HG02759 (cell line): ENCODE data around the gene NSMF.
"Not testable (repeated sequence)": the region's sequence is repeated elsewhere in the genome, so short reads cannot be mapped to it uniquely, and the experiment has no call there.

Source experiments
- ATAC-seq: cut with Tn5 transposase; IDR thresholded peaks from one replicate; pipeline ENCODE4 v1.9.1; 2021; ENCODE audit warnings: mild to moderate bottlenecking, moderate library complexity; ENCODE audit not compliant: unreplicated experiment

The NSMF gene

GRCh38 chr9:137459601-137460362 lies 648 bp upstream of the NSMF start:
- no peak for ATAC-seq

GRCh38 chr9:137458194-137459151 lies 661 bp downstream of the NSMF start:
- peak; percentile 22 for ATAC-seq

DNA sequence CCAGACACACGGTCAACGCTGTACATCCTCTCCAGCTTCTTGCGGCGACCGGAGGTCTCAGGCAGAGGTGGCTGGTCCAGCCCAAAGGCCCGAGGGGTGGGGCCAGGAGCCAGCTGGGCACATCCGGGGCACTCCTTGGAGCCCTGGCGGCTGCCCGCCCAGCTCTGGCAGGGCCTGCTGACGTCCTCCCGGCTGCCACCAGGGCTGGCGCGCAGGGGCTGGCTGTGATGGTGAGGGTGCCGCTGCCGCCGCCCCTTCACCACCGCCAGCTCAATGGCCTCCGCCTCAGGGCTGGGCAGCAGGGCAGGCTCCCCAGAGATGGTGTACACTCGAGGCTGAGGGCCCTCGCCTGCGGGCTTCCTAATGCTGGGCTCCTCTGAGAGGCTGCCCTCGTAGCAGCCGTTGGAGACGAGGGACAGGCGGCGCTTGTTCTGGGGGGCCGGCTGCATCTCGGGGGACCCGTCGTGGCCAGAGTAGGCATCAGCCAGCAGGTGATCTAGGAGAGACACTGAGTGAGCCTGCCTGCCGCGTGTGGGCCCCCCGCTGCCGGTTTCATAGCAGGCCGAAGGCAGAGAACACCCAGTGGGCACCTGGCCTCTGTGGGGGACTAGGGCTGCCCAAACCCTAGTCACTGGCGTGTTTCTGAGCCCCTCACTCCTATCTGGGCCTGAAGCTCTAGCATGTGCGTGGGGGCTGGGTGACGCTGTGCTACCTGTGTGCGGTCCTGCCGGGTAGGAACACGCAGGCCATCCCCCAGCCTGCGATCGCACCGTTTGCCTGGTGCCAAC lies 1.5 kb downstream of the NSMF start:
- ATAC-seq = no peak

GRCh38 chr9:137456864-137457405 lies 2.2 kb downstream of the NSMF start:
- ATAC-seq = no peak

DNA sequence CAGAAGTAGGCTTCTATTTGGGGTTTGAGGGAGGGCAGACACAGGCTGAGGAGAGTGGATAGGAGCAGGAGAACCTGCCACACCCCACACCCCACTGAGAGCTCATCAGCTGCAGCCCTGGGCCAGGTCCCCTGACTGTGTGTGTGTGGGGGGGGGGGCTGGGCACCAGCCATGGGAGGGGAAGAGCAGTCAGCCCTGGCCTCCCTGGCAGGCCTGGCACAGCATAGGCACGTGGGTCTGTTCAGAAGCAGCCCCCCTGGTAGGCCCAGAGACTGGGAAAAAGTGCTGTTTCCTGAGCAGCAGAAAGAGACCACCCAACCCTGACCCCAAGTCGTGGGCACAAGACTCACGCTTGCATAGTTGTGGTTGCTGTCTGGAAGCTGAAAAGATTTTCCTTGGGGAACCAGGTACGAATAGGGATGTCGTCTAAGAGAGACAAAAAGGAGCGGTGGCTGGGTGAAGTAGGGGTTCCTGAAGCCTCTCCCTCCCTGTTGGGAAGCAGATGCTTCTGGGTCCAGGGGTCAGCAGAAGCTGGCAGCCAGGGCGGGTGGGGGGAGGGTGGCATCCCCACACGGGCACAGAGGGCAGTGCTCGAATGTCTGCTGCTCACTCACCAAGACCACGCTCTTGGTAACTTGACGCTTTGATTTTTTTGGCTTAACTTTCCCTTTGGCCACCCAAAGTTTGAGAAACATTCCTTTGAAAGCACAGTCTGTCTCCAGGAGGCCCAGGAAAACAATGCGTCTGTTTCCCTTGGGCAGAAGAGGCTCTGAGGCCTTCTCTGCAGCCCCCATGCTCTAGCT lies 2.9 kb downstream of the NSMF start:
- no peak for ATAC-seq

DNA sequence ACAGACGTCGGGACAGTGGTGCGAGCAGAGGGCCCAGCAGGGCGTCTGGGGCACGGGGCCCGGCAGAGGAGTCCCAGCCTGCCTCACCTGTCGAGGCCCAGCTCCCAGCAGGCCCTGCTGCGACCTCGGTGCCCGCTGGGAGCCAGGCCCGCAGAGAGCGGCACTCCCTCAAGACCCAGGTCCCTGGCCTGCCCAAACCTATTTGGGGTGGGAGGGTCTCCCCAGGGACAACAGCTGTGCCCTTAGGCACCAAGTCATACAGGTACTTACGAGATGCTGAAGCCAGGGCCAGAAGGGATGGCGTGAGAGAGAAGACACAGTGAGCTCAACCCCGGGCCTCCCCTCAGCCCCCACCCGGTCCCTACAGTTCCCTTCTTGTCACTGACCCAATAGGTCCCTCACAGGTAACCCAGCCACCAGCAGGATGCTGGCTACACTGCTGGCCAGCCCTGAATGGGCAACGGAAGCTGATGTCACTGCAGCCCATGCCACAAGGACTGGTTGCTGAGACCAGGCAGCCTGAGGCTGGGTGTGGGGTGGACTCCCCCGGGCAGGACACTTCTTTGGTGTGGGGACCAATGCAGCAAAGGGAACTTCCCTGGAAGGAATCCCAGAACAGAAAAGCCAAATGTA lies 3.7 kb downstream of the NSMF start:
- no peak for ATAC-seq

DNA sequence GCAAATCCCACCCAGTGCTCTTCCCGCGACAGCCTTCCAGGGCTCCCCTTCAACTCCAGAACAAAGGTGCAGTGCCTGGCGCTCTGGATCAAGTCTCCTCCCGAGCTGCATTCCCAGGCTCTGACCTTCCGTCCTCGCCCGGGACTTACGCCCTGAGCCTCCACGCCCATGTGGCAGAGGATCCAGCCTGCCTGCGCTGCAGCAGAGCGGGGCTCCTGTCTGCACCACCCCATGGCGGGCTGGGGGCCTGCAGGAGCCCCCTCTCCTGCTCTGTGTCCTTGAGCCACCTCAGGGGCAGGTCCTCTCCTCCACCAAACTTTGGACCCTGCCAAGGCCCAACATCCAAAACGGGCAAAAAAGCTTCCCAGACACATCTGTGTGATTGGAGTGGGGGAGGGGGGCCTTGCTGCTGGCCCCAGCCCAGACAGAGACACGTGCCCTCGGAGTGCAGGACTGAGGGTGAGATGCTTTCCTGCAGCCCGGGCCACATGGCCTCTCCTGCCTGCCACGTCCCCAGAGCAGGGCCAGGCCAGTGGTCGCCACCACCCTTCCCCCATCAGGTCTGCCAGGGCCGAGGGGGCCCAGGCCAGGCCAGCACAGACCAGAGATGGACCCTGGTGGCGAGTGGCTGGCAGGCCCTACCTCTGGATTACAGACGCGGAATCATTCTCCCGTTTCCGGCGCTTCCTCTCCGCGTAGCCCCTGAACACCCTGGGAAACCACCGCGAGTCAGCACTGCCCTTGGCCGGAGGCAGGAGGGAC lies 4.4 kb downstream of the NSMF start:
- ATAC-seq = no peak

- peak; percentile 21 for ATAC-seq
These were observed 5.0 kb downstream of the NSMF start for GRCh38 chr9:137454145-137454596.

GRCh38 chr9:137453643-137454081 lies 5.5 kb downstream of the NSMF start:
- ATAC-seq = peak; percentile 59

DNA sequence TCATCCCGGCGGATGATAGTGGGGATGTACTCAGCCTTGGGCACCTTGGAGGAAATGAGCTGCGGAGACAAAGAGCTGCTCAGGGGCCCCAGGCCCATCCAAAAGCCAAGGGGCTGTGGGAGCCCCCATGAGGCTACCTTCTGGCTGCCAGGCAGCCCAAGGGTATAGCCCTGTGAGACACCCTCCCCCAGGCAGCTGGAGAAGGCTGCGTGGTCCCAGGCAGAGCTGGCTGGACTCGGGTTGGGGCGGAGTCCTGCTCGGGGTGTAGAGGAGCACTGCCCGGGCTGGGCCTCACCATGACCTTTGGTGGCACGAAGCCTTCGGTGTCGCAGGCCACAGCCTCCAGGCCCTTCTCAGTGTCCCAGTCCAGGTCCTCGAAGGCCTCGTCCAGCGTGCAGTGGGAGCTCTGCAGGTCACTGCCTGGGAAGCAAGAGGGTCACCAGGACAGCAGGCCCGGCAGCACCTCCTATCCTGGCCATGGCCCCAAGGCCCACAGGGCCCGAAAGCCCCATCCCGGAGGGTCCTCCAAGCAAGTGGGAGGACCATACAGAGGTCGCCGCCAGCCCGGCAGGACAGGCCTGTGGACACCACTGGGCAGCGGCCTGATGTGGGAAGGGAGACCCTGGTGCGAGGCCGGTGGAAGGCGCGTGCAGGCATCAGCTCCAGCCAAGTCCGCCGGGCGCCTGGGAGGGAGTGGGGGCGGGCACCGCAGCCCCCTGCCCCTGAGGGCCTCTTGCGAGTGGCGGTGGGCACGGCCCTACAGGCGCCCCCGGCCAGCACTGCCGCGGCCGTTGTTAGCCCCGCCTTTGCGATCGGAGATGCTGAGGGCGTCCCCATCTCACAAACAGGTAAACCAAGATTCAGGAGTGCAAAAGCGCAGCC lies 6.1 kb downstream of the NSMF start:
- no peak for ATAC-seq

DNA sequence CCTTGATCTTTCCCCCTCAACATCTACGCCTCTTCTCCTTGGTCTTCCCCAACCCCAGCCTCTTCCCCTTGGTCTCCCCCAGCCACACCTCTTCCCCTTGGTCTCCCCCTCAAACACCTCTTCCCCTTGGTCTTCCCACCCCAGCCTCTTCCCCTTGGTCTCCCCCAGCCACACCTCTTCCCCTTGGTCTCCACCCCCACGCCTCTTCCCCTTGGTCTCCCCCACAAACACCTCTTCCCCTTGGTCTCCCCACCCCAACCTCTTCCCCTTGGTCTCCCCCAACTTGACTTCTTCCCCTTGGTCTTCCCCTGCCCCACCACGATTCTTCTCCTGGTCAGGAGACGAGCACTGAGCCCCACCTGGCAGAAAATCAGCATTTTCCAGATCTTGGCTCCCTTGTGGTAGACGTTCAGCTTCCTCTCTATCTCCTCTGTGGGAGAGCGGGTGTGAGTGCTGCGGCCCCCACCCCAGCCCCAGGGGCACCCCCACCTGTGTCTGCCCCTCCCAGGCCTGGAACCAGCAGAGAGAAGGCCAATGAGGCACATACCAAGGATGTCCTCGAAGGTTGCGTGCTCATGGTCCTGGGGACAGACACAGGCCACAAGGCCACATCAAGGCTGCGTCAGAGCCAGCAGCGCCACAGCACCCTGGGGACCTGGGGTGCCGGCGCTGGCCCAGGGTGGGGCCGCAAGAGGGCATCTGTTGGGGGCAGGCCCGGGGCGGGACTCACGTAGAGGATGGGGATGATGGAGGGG lies 7.0 kb downstream of the NSMF start:
- ATAC-seq = no peak

DNA sequence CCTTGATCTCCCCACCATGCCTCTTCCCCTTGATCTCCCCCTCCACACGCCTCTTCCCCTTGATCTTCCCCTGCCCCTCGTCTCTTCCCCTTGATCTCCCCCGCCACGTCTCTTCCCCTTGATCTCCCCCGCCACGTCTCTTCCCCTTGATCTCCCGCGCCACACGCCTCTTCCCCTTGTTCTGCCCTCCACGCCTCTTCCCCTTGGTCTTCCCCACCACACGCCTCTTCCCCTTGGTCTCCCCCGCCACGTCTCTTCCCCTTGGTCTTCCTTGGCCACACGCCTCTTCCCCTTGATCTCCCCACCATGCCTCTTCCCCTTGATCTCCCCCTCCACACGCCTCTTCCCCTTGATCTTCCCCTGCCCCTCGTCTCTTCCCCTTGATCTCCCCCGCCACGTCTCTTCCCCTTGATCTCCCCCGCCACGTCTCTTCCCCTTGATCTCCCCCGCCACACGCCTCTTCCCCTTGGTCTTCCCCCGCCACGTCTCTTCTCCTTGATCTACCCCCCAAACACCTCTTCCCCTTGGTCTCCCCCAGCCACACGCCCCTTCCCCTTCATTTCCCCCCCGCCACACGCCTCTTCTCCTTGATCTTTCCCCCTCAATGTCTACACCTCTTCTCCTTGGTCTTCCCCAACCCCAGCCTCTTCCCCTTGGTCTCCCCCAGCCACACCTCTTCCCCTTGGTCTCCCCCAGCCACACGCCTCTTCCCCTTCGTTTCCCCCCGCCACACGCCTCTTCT lies 7.7 kb downstream of the NSMF start:
- ATAC-seq = not testable (repeated sequence)

GRCh38 chr9:137450539-137451222 lies 8.5 kb downstream of the NSMF start:
- not testable (repeated sequence) for ATAC-seq

GRCh38 chr9:137449931-137450538 lies 9.1 kb downstream of the NSMF start:
- no peak for ATAC-seq
